ENCODE data around the gene DHRSX. TPM values are rescaled to one million over a fixed set of nuclear protein-coding genes. Genes with fewer than 3 reads are reported as not detected.
"Not testable (repeated sequence)": the region's sequence is repeated elsewhere in the genome, so short reads cannot be mapped to it uniquely, and the experiment has no call there.

The DHRSX gene
- total RNA-seq, 1 donor from 2014 or later: 40.7 TPM

GRCh38 chrX:2226182-2226581 is 274.6 kb downstream of the DHRSX start:
- DNase-seq (ENCODE audit: low read depth): no peak

- DNase-seq (ENCODE audit: low read depth): no peak
These were observed 276.1 kb downstream of the DHRSX start for GRCh38 chrX:2224597-2225235.

GRCh38 chrX:2224161-2224560 is 276.6 kb downstream of the DHRSX start:
- DNase-seq (ENCODE audit: low read depth): no peak

- DNase-seq (ENCODE audit: low read depth): no peak
These were observed 279.8 kb downstream of the DHRSX start for GRCh38 chrX:2220829-2221567.

GRCh38 chrX:2220296-2220695 is 280.5 kb downstream of the DHRSX start:
- peak; percentile 7 for DNase-seq (ENCODE audit: low read depth)

GRCh38 chrX:2214138-2214823 is 286.5 kb downstream of the DHRSX start:
- DNase-seq (ENCODE audit: low read depth): not testable (repeated sequence)

- not testable (repeated sequence) for DNase-seq (ENCODE audit: low read depth)
These were observed 289.1 kb downstream of the DHRSX start for GRCh38 chrX:2211667-2212066.

GRCh38 chrX:2193273-2193592 is 307.5 kb downstream of the DHRSX start:
- DNase-seq (ENCODE audit: low read depth): no peak

GRCh38 chrX:2192584-2193272 is 308.0 kb downstream of the DHRSX start:
- DNase-seq (ENCODE audit: low read depth): no peak

GRCh38 chrX:2188840-2189239 is 311.9 kb downstream of the DHRSX start:
- DNase-seq (ENCODE audit: low read depth): no peak

- DNase-seq (ENCODE audit: low read depth): no peak
These were observed 312.4 kb downstream of the DHRSX start for GRCh38 chrX:2188330-2188792.

- no peak for DNase-seq (ENCODE audit: low read depth)
These were observed 313.2 kb downstream of the DHRSX start for GRCh38 chrX:2187352-2188115.

- no peak for DNase-seq (ENCODE audit: low read depth)
These were observed 315.3 kb downstream of the DHRSX start for GRCh38 chrX:2185341-2186082.

GRCh38 chrX:2184089-2184488 is 316.7 kb downstream of the DHRSX start:
- DNase-seq (ENCODE audit: low read depth): no peak

- no peak for DNase-seq (ENCODE audit: low read depth)
These were observed 317.5 kb downstream of the DHRSX start for GRCh38 chrX:2183193-2183725.

GRCh38 chrX:2177541-2177940 is 323.2 kb downstream of the DHRSX start:
- DNase-seq (ENCODE audit: low read depth): no peak

GRCh38 chrX:2176733-2177132 is 324.0 kb downstream of the DHRSX start:
- DNase-seq (ENCODE audit: low read depth): no peak

- no peak for DNase-seq (ENCODE audit: low read depth)
These were observed 324.5 kb downstream of the DHRSX start for GRCh38 chrX:2176274-2176673.

- no peak for DNase-seq (ENCODE audit: low read depth)
These were observed 328.4 kb downstream of the DHRSX start for GRCh38 chrX:2172359-2172758.

All from myocyte (in vitro differentiated cells).